NCI-H1092 (cell line): ENCODE data around the gene CACNB1.

ENCODE experiments used
- DNase-seq: peaks from one replicate; lab custom pipeline; 2025; lab: John Stamatoyannopoulos, UW

Gene CACNB1

DNA sequence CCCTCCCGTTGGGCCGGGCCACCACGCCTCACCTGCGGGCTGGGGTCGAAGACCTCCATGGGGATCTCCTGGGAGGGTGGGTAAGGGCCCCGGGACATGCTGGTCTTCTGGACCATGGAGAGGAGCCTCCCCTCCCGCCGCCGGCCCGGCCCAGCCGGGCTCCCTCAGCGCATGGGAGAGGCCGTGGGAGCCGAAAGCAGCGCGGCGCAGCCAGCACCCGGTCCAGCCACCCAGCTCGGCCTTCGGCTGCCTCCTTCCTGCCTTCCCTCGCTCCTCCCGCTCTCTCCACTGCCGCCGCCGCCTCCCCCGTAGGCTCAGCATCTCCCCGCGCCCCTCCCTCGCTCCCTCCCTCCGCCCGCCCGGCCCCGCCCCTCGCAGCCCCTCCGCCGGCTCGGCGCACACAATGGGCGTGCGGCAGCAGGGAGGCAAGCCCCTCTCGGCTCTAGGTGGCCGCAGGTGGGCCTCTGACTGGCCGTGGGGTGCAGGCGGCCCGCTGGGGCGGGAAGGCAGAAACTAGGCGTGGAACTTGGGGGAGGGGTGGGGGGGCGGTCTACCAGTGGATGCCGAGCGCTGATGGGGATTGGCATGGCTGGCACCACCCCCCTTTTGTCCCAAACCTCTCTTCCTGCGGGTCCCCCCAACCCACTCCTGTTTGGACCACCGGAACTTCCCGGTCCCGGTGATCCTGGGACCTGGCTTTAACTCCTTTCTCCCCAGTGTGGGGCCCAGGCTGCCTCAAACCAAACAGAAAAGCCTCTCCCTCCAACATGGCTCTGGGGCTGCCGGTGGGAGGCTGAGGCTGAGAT lies at the start of gene CACNB1:
Gene CACNB1 (minus strand): TSS at position 290 of the 806 bp plus-strand sequence. CDS start 174 bp downstream, at position 116.
- DNase-seq: peak; percentile 56

DNA sequence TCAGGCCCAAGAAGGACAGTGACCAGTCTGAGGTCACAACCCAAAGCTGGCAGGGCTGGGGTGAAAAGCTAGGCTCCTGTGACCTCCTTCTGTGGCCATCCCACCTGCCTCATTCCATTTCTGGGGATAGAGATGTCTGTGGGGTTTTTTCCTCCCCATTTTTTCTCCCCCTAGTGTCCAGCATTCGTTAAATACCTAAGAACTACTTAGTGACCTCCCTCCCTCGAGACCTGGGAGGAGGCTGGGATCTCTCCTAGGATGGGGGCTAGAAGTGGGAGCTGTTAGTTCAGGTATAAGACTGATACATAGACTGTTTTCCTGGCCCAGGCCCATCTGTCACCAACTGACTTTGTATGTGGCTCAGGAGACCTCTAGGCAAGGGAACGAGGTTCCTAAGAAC lies 48.8 kb upstream of the CACNB1 start:
- DNase-seq: no peak

GRCh38 chr17:39244600-39245570 lies 47.4 kb upstream of the CACNB1 start:
- DNase-seq: peak; percentile 67

GRCh38 chr17:39244016-39244599 lies 46.6 kb upstream of the CACNB1 start:
- no peak for DNase-seq

- DNase-seq: no peak
Measured at GRCh38 chr17:39243155-39243554, 45.7 kb upstream of the CACNB1 start.

DNA sequence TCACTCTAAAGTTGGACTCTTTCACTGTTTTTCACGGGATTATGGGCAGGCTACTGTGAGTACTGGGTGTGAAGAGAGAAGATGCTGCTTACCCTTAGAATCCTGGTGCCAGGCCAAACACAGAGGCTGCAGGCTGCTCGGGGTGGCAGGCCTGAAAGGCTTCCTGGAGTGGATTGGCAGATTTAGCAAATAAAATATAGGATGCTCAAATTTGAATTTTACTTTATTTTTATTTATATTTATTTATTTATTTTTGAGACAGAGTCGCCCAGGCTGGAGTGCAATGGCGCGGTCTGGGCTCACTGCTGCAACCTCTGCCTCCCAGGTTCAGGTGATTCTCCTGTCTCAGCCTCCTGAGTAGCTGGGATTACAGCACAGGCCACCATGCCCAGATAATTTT lies 43.2 kb upstream of the CACNB1 start:
- no peak for DNase-seq

DNA sequence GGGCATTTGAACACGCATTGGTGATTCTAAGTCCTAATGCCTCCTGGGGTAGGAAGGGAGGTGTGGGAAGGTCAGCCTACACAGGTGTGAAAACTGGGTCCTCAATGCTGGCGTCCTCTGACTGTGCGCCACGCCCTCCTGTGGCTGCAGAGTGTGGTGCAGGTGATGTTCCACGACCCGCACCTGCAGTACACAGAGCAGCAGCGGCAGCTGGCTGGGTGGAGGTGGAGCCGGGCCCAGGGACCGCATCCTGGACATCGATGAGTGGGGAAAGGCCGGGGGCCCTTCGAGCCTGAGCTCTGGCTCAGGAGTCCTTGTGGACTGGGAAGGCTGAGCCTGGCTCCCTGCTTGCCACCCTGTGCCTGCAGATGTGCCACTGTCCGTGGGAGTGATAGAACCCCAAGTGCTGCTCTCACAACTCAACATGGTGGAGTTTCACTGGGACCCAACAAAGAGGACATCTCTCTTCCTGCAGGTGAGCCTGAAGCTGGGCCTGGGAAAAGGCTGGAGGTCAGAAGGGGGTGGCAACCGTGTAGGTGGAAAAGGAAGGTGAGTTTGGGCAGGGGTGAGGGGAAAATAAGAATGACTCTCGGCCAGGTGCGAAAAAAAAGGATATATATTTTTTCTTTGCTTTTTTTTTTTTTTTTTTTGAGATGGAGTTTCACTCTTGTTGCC lies 42.3 kb upstream of the CACNB1 start:
- peak; percentile 36 for DNase-seq

- peak; percentile 70 for DNase-seq
Measured at GRCh38 chr17:39238311-39238972, 41.0 kb upstream of the CACNB1 start.

GRCh38 chr17:39237586-39237985 lies 40.1 kb upstream of the CACNB1 start:
- DNase-seq: no peak

- peak; percentile 11 for DNase-seq
Measured at GRCh38 chr17:39236981-39237441, 39.5 kb upstream of the CACNB1 start.

GRCh38 chr17:39236450-39236927 lies 39.0 kb upstream of the CACNB1 start:
- no peak for DNase-seq

DNA sequence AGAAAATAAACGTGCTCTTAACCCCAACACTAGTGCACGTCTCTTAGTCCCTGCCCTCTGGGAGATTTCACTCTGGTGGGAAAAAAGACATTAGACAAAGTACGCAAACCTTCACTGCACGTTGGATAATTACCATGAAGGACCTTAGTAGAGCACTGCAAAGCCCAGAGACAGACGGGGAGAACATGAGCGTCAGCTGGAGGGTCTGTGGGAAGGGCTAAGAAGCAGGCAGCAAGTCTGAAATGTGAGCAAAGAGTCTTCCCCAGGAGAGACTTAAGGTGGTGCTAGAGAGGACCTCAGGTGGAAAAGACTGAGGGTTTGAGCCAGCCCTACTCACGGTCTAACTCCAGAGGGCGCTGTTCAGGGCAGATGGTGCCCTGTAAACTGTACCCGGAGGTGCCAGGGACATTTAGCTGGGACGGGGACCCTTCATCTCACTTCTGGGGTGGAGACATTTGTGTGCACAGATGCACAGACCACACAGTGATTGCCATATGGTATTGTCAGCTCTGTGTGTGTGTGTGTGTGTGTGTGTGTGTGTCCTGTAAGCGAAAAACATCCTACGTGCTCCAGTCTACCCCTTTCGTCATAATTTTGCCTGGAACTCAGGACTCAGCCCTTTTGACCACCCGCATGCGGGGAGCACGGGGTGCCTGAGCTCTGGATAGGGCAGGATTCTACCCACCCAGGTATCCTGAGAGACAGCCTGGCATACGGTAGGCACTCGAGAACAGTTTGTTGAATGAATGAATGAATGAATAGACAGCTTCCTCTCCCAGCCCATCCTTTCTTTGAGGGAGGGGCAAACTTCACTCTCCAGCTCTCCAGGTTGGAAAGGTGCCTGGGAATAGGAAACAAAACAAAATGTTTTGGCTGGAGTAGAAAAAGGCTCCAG lies 38.3 kb upstream of the CACNB1 start:
- peak; percentile 39 for DNase-seq

DNA sequence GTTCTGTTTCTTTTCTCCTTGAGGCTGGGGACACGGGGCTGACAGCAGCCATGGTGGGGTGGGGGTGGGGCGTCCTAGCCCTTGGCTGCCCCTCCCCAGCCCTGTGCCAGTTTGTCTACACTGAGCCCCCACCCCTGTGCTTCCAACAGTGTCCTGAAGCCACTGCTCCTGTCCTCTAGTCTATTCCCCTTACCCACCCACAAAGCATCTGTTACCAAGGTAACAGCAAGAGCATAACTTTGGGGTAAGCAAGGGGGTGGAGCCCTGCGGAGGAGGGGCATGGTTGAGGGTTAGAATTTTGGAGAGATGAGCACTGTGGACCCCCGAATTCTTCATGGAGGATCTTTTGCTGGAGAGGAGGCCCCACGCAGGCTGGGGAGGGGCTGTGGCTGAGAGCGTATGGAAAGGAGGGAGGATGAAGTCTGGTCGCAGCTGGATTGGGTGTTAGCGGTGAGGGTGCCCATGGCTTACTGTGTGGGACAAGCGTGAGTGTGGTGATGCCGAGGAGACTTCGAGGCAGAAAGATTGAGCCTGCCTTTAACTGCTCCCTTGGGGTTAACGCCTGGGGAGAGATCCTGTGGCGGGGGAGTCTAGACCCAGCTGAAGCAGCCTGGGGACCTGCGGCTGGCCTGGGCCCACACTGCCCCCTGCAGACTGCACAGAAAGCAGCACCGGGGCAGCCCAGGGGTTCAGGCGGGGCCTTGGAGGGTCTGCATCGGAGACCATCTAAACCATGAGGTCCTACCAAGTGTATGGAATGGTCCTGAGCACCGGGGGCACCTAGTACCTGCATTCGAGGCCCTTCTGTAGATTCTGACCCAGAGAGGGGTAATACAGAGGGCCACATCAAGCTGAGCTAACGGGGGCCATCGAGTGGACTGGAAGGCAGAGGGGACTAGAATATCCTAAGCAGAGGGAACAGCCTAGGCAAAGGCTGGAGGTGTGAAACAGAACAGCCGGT lies 34.4 kb upstream of the CACNB1 start:
- no peak for DNase-seq

- no peak for DNase-seq
Measured at GRCh38 chr17:39231091-39231561, 33.7 kb upstream of the CACNB1 start.

- no peak for DNase-seq
Measured at GRCh38 chr17:39230361-39230760, 32.9 kb upstream of the CACNB1 start.

DNA sequence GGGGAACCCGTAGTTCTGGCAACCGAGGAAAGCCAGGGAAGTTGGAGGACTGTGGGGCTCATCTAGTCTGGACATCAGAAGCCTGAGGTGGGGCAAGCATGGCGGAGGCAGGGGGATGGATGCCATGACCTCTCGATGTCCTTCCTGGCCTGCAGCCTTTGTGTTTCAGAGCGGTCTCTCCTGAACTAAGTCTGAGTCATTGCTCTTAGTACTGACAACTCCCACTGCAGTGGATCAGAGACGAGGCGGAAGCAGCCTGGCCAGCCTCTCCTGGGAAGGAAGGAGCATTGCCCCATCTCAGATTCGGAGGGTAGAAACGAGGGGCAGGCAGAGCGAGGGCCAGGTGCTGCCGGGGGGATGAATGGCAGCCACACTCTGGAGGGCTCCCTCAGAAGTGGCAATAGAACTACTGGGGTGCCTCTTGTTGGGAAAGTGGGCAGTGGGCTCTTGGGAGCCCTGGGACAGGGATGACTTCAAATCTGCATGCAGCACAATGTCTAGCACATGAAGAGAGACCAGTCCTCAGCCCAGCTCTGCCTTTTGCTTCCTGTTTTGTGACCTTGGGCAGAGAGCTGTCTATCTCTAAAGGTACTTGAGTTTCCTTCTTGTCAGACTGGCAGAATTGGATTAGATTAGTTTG lies 31.9 kb upstream of the CACNB1 start:
- no peak for DNase-seq

DNA sequence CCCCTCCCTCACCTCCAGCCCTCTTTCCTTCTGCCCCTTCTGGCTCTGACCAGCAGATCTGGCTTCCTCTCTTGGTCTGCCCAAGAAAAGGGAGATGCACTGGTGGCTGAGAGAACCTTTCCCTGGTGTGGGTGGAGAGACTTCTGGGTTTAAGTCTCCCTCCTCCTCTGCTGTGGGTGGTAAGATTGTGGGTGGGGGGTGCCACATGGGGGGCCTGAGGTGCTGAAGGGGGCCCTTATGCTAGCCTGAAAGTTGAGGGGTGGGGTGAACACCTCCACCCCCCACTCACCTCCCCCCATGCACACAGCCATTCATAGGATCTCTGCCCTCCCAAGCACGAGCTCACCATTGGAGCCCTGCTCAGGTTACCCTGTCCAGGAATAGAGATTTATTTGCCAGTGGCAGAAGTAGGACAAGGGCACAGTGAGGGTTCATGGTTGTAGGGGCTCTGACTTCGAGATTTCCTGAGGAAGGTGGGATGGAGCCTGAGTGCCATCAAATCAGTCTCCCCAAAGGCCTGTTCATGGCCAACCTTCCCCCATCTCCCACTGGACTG lies 30.0 kb upstream of the CACNB1 start:
- no peak for DNase-seq
